Astrocyte (in vitro differentiated cells and primary cell): ENCODE results near the gene ATG4D. TPM values are rescaled to one million over a fixed set of nuclear protein-coding genes. Genes with fewer than 3 reads are reported as not detected.
"Not testable (repeated sequence)": the region's sequence is repeated elsewhere in the genome, so short reads cannot be mapped to it uniquely, and the experiment has no call there.

Experiments used
- DNase-seq: peaks from one replicate; pipeline ENCODE4 v3.0.0-alpha.2; 2010; ENCODE audit warnings: low read depth
- FAIRE-seq: peaks from 2 replicates; lab custom pipeline; 2011; peaks lifted over from hg19 to GRCh38; lab: Jason Lieb, UNC
- H2AFZ ChIP-seq: 2 replicates; pipeline ENCODE4 v1.6.0; 2012; ENCODE audit warnings: low read depth, low read length, inconsistent platforms
- H3K27ac ChIP-seq: 2 replicates; pipeline ENCODE4 v1.5.1; 2011; ENCODE audit warnings: low read depth, low read length, inconsistent platforms
- H3K27me3 ChIP-seq: 2 replicates; pipeline ENCODE4 v1.6.0; 2011; ENCODE audit warnings: low read length, inconsistent platforms; ENCODE audit not compliant: insufficient read depth
- H3K36me3 ChIP-seq: 2 replicates; pipeline ENCODE4 v1.5.1; 2011; ENCODE audit warnings: low read length, inconsistent platforms; ENCODE audit not compliant: insufficient read depth
- H3K4me1 ChIP-seq: 2 replicates; pipeline ENCODE4 v1.5.1; 2011; ENCODE audit warnings: low read length, inconsistent platforms; ENCODE audit not compliant: insufficient read depth
- H3K4me2 ChIP-seq: 2 replicates; pipeline ENCODE4 v1.6.0; 2012; ENCODE audit warnings: low read length, inconsistent platforms
- H3K4me3 ChIP-seq: 2 replicates; pipeline ENCODE4 v1.5.1; 2011; ENCODE audit warnings: low read depth, mild to moderate bottlenecking, low read length, inconsistent platforms; ENCODE audit not compliant: insufficient read depth
- H3K79me2 ChIP-seq: 2 replicates; pipeline ENCODE4 v1.6.0; 2012; ENCODE audit warnings: mild to moderate bottlenecking, low read length, inconsistent platforms; ENCODE audit not compliant: insufficient read depth
- H3K9ac ChIP-seq: 2 replicates; pipeline ENCODE4 v1.6.0; 2012; ENCODE audit warnings: mild to moderate bottlenecking, low read length, inconsistent platforms
- H3K9me3 ChIP-seq: 2 replicates; pipeline ENCODE4 v1.5.1; 2012; ENCODE audit warnings: low read depth, mild to moderate bottlenecking, low read length, inconsistent platforms; ENCODE audit not compliant: insufficient read depth
- H4K20me1 ChIP-seq: 2 replicates; pipeline ENCODE4 v1.6.0; 2012; ENCODE audit warnings: low read length, inconsistent platforms; ENCODE audit not compliant: insufficient read depth
- H3K27ac Mint-ChIP-seq: one replicate; pipeline ENCODE4 v1.8.0; 2021; ENCODE audit warnings: mild to moderate bottlenecking, mixed read lengths; ENCODE audit not compliant: unreplicated experiment
- H3K27me3 Mint-ChIP-seq: one replicate; pipeline ENCODE4 v1.8.0; 2021; ENCODE audit warnings: low read depth, mixed read lengths; ENCODE audit not compliant: unreplicated experiment
- H3K36me3 Mint-ChIP-seq: one replicate; pipeline ENCODE4 v1.8.0; 2021; ENCODE audit warnings: low read depth, mixed read lengths; ENCODE audit not compliant: unreplicated experiment
- H3K4me1 Mint-ChIP-seq: one replicate; pipeline ENCODE4 v1.8.0; 2021; ENCODE audit warnings: low read depth, mixed read lengths; ENCODE audit not compliant: unreplicated experiment
- H3K4me3 Mint-ChIP-seq: one replicate; pipeline ENCODE4 v1.8.0; 2021; ENCODE audit warnings: mild to moderate bottlenecking, moderate library complexity, mixed read lengths; ENCODE audit not compliant: unreplicated experiment
- H3K9me3 Mint-ChIP-seq: one replicate; pipeline ENCODE4 v1.8.0; 2021; ENCODE audit warnings: mild to moderate bottlenecking, mixed read lengths; ENCODE audit not compliant: unreplicated experiment
- CTCF ChIP-seq: IDR thresholded peaks from 2 replicates; pipeline ENCODE4 v1.5.1; 2011; ENCODE audit warnings: low read depth, mild to moderate bottlenecking, inconsistent platforms, low read length, moderate library complexity; ENCODE audit not compliant: insufficient read depth
- EZH2 ChIP-seq: IDR thresholded peaks from 2 replicates; pipeline ENCODE4 v1.6.1; 2012; ENCODE audit warnings: mild to moderate bottlenecking, low read length, inconsistent platforms; ENCODE audit not compliant: insufficient read depth
- total RNA-seq: library from RNA; stranded (reverse); gene quantifications from 2 replicates; pipeline ENCODE4 v1.2.1, GENCODE V29; 2021

ATG4D gene
- total RNA-seq, 1 donor from 2014 or later = 23.5 TPM

- Histone ChIP-seq H3K9ac (peak overlapping the region; percentile 72), H3K4me1 (peaks cover 25% of the 10 kb centered on the region), H3K79me2 (peaks cover 22% of the 10 kb centered on the region), H3K27ac (no peak overlapping the region), H3K9me3 (no peaks in the 10 kb centered on the region), H3K4me2 (peak overlapping the region; percentile 98), H2AFZ (peak overlapping the region; percentile 85), H3K36me3 (no peaks in the 10 kb centered on the region), H3K4me3 (peak overlapping the region; percentile 73), H4K20me1 (peaks cover 9% of the 10 kb centered on the region), H3K27me3 (no peaks in the 10 kb centered on the region)
- Mint-ChIP-seq H3K4me3 (peak overlapping the region; percentile 88), H3K36me3 (no peaks in the 10 kb centered on the region), H3K4me1 (peaks cover 9% of the 10 kb centered on the region), H3K27me3 (no peaks in the 10 kb centered on the region), H3K9me3 (no peaks in the 10 kb centered on the region), H3K27ac (peak overlapping the region; percentile 34)
- TF ChIP-seq EZH2 = no peak
- TF ChIP-seq CTCF = no peak
- no peak for FAIRE-seq
- no peak for DNase-seq
These were observed 24.5 kb downstream of the ATG4D start for GRCh38 chr19:10568062-10568825.

- Mint-ChIP-seq H3K9me3 (no peaks in the 10 kb centered on the region), H3K27me3 (no peaks in the 10 kb centered on the region), H3K36me3 (no peaks in the 10 kb centered on the region), H3K4me1 (peaks cover 9% of the 10 kb centered on the region), H3K4me3 (peak within 1 kb of the TSS; percentile 88), H3K27ac (peak within 1 kb of the TSS; percentile 34)
- peak within 1 kb of the TSS; percentile 98 for H3K4me2 ChIP-seq
- peaks cover 9% of the 10 kb centered on the region for H4K20me1 ChIP-seq
- H3K4me1 ChIP-seq = peaks cover 25% of the 10 kb centered on the region
- peaks cover 22% of the 10 kb centered on the region for H3K79me2 ChIP-seq
- TF ChIP-seq CTCF (no peak), EZH2 (no peak)
- H3K9me3 ChIP-seq = no peaks in the 10 kb centered on the region
- no peaks in the 10 kb centered on the region for H3K36me3 ChIP-seq
- H3K27ac ChIP-seq = peak within 1 kb of the TSS; percentile 79
- DNase-seq = peak; percentile 97
- H3K27me3 ChIP-seq = no peaks in the 10 kb centered on the region
- FAIRE-seq = peak; percentile 13
- H2AFZ ChIP-seq = peak within 1 kb of the TSS; percentile 87
- H3K9ac ChIP-seq = peak within 1 kb of the TSS; percentile 89
- peak within 1 kb of the TSS; percentile 74 for H3K4me3 ChIP-seq
These were observed 25.3 kb downstream of the ATG4D start, which contains the start of gene CDKN2D for GRCh38 chr19:10568826-10569651. TSS of gene CDKN2D (minus strand) at chr19:10568979. CDS start at chr19:10568653, 326 bp downstream.

GRCh38 chr19:10573793-10574192 lies 30.1 kb downstream of the ATG4D start:
- H3K27me3 Mint-ChIP-seq, H3K4me3 Mint-ChIP-seq, H3K4me1 Mint-ChIP-seq, H3K27ac Mint-ChIP-seq, H3K27me3 ChIP-seq, H3K9me3 ChIP-seq, H4K20me1 ChIP-seq, H3K36me3 Mint-ChIP-seq, H3K4me2 ChIP-seq, H3K36me3 ChIP-seq, H3K9ac ChIP-seq, DNase-seq, H3K4me1 ChIP-seq, H3K4me3 ChIP-seq, FAIRE-seq, H3K79me2 ChIP-seq, H3K9me3 Mint-ChIP-seq, H3K27ac ChIP-seq, H2AFZ ChIP-seq: not testable (repeated sequence)
